Stimulated activated CD8-positive, alpha-beta memory T cell treated with anti-CD3 and anti-CD28 coated beads, Interleukin-12 subunit alpha, Interleukin-12 subunit beta, amount 100 ng/mL, for 1 hour (primary cell): ENCODE results near the gene CYSTM1.

Source experiments
- DNase-seq: peaks from one replicate; pipeline ENCODE4 v3.0.0-alpha.2; 2020; ENCODE audit warnings: low read depth

CYSTM1 gene

DNA sequence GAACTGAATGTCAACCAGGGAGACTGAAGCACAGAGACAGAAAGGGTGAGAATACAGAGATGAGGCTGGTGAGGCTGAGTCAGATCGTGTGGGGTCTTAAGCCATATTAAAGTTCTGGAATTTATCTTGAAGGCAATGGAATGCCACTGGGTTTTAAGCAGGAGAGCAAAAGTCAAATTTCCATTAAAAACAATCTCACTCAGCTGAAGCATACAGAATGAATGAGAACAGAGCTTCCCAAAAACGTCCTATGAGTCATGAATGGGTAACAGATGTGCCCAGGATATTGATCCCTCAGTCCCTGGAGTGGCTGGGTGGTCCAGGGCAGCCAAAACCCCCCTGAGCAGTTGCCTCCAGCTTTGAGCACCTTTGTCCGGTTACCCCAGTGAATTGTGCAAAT is 83.0 kb downstream of the CYSTM1 start:
- DNase-seq, result no peak

DNA sequence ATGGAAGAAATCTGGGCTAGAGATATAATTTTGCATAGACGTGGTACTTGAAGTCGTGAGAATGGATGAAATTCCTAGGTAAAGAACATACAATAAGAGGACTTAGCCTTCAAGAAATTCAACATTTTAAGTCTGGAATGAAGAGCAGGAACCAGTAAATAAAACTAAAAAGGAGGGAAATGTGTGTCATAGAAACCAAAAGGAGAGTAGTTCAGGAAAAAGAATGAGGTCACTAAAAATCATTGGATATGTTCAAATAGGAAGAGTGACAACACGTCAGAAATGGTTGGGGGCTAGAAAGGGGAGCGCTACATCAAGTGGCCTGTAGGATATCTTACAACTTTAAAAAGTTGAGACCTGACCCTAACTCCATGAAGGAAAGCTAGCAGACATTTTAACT is 83.9 kb downstream of the CYSTM1 start:
- no peak for DNase-seq

DNA sequence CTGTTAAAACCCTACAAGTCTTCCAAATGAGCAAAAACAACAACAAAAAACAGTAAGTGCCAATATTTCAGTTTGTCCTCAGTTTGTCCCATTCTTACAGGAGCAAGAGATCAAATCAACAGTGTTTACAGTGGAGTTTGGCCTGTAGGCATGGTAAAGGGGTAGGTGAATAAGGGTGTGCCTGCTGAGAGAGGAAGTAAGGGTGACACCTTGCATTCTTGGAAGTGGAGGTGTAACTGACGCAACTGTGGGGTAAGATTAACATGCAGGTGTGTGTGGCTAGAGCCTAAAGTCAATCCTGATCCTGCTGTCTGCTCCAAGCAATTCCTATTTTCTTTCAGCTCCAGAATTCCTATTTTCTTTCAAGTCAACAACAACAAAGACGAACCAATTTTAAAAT is 84.5 kb downstream of the CYSTM1 start:
- no peak for DNase-seq

DNA sequence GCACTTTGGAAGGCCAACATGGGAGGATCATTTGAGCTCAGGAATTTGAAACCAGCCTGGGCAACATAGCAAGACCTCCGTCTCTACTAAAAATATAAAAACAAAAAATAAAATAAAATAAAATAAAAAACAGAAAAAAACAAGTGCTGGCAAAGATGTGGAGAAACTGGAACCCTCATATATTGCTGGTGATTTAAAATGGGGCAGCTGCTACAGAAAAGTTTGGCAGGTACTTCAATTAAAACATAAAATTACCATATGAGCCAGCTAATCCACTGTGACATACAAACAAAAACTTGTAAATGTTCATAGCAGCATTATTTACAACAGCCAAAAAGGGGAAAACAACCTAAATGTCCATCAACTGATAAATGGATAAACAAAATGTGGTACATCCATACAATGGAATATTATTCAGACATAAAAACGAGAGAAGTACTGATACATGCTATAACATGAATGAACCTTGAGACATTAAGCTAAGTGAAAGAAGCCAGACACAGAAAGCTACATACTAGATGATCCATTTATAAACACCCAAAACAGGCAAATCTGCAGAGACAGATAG is 85.2 kb downstream of the CYSTM1 start:
- DNase-seq, result no peak

- DNase-seq, result no peak
Observed at GRCh38 chr5:140261403-140262171, 86.6 kb downstream of the CYSTM1 start.

GRCh38 chr5:140262221-140262620 is 87.2 kb downstream of the CYSTM1 start:
- no peak for DNase-seq

GRCh38 chr5:140262839-140263238 is 87.9 kb downstream of the CYSTM1 start:
- no peak for DNase-seq

DNA sequence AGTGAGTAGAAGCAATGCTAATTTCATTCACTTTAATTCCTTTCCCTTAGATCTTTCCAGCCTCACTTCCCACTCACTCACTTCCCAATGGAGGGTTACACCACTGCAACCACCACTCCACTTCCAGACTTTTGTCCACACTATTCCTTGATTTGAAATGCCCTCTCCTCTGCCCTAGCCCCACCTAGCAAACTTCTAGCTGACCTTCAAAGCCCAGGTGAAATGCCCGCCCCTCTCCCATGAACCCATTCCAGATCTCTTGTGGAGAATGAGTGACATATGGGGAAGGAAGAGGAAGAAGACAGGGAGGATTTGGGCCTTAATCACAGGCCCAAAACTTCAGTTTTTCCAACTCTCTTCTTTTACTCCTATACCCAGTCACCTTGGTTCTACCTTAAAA is 90.9 kb downstream of the CYSTM1 start:
- DNase-seq, result no peak

DNA sequence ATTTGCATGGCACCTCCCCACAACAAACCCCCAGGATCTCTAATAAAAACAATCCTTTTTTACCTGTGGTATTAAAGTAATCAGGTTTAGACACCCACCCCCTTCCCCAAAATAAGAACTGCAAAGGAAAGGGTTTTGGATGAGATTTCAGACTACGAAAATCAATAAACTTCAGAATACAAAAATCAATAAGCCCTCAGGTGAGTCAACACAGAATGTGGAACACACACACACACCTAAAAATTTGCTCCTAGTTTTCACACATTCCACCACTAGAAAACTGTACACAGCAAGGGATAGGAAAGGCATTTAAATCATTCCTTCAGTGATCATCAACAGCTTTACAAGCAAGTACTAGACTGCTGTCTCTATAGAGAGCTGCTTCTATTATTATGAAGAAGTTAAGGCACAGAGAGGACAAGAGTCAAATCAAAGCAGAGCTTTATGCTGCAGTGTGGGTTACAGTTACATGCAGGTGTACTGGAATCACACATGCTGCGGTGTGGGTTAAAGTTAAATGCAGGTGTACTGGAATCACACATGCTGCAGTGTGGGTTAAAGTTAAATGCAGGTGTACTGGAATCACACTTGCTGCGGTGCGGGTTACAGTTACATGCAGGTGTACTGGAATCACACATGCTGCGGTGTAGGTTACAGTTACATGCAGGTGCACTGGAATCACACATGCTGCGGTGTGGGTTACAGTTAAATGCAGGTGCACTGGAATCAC is 91.6 kb downstream of the CYSTM1 start:
- DNase-seq, result no peak

DNA sequence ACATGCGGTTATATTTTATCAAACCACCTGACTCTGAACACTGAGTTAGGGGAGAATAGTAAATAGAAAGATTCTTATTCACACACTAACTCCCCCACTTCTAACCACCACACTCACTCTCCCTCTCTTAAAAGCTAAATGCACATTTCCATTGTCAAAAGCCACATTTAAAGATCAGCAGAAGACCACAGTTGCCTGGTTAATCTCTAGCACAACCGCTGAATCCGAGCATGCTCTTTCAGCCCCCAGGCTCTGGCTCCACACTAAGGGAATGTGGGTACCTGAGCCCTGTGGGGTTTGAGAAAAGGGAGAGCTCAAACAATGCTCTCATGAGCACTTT is 92.2 kb downstream of the CYSTM1 start:
- DNase-seq, result no peak

- no peak for DNase-seq
Observed at GRCh38 chr5:140267559-140268018, 92.6 kb downstream of the CYSTM1 start.

- no peak for DNase-seq
Observed at GRCh38 chr5:140270008-140270407, 95.0 kb downstream of the CYSTM1 start.

GRCh38 chr5:140273401-140273877 is 98.5 kb downstream of the CYSTM1 start:
- no peak for DNase-seq

- no peak for DNase-seq
Observed at GRCh38 chr5:140275837-140276236, 100.8 kb downstream of the CYSTM1 start.

DNA sequence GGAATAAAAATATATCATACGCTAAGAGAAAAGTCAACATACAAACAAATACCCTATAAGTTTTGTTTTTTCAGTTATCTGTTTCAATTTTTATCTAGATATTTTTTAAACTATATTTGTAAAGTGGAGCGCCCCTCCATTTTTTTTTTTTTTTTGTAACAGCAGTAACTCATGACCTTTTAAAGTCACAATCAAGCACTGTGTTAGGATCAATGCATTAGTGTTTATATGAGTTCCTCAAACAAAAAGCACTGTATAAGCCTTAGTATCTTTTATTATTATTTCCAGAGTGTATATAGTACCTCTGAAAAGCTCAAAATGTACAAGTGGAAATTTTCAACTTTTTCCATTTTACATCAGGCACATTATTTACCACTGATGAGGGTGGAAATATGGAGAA is 107.3 kb downstream of the CYSTM1 start:
- DNase-seq, result no peak

DNA sequence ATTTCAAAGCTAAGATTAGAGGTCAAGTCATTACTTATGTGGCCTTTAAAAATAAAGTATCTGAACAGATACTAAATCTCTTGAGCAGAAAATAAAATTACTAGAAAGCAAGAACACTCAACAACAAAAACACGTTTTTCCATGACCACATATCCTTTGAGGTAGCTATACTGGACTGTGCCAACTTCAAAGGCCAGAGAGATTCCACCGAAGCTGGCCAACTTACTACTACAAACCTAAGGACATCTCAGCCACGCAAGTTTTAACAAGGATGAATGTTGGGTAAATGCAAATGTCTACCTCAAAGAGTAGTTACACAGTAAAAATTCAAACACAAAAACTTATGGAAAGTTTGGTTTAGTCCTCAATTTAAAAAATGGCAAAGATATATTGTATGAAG is 109.0 kb downstream of the CYSTM1 start:
- DNase-seq, result no peak

GRCh38 chr5:140286424-140286823 is 111.4 kb downstream of the CYSTM1 start:
- no peak for DNase-seq

- DNase-seq, result no peak
Observed at GRCh38 chr5:140287801-140288521, 113.0 kb downstream of the CYSTM1 start.

GRCh38 chr5:140292212-140293036 is 117.4 kb downstream of the CYSTM1 start:
- DNase-seq, result no peak
